Mesendoderm (in vitro differentiated cells): ENCODE data around the gene NCKAP1.

ENCODE experiments used
- DNase-seq: peaks from one replicate; pipeline ENCODE4 v3.0.0; 2013
- H2AK5ac ChIP-seq: 2 replicates; pipeline ENCODE4 v1.6.1; 2013; ENCODE audit warnings: low read length, inconsistent platforms
- H2BK120ac ChIP-seq: 2 replicates; pipeline ENCODE4 v1.6.1; 2013; ENCODE audit warnings: low read depth, mild to moderate bottlenecking, low read length, moderate library complexity, mixed read lengths
- H2BK15ac ChIP-seq: replicated peaks from 2 replicates; pipeline ENCODE4 v1.6.1; 2013; ENCODE audit warnings: low read depth, mild to moderate bottlenecking, moderate library complexity
- H2BK5ac ChIP-seq: 2 replicates; pipeline ENCODE4 v1.6.1; 2013; ENCODE audit warnings: low read length, inconsistent platforms
- H3K18ac ChIP-seq: 2 replicates; pipeline ENCODE4 v1.6.1; 2013; ENCODE audit warnings: mild to moderate bottlenecking, low read length, mixed read lengths
- H3K23ac ChIP-seq: one replicate; pipeline ENCODE4 v1.6.1; 2013; ENCODE audit warnings: low read length
- H3K27ac ChIP-seq: 2 replicates; pipeline ENCODE4 v1.5.1; 2013; ENCODE audit warnings: low read depth, mild to moderate bottlenecking, inconsistent platforms, low read length, moderate library complexity
- H3K27me3 ChIP-seq: 2 replicates; pipeline ENCODE4 v1.6.1; 2013; ENCODE audit warnings: low read length, control low read depth, mild to moderate bottlenecking, inconsistent platforms; ENCODE audit not compliant: insufficient read depth, poor library complexity
- H3K36me3 ChIP-seq: 2 replicates; pipeline ENCODE4 v1.6.1; 2013; ENCODE audit warnings: low read length, inconsistent platforms; ENCODE audit not compliant: control insufficient read depth, insufficient read depth
- H3K4ac ChIP-seq: one replicate; pipeline ENCODE4 v1.6.1; 2013; ENCODE audit warnings: low read depth, mild to moderate bottlenecking, low read length, moderate library complexity
- H3K4me1 ChIP-seq: 2 replicates; pipeline ENCODE4 v1.6.1; 2013; ENCODE audit warnings: low read depth, low read length, inconsistent platforms; ENCODE audit not compliant: control insufficient read depth
- H3K4me2 ChIP-seq: 2 replicates; pipeline ENCODE4 v1.6.1; 2013; ENCODE audit warnings: low read length
- H3K4me3 ChIP-seq: 2 replicates; pipeline ENCODE4 v1.5.1; 2013; ENCODE audit warnings: mild to moderate bottlenecking, low read length
- H3K56ac ChIP-seq: one replicate; pipeline ENCODE4 v1.6.1; 2013; ENCODE audit warnings: low read length
- H3K79me1 ChIP-seq: 2 replicates; pipeline ENCODE4 v1.6.1; 2013; ENCODE audit warnings: low read length, inconsistent platforms
- H3K79me2 ChIP-seq: 2 replicates; pipeline ENCODE4 v1.6.1; 2013; ENCODE audit warnings: mild to moderate bottlenecking, low read length; ENCODE audit not compliant: control insufficient read depth, insufficient read depth
- H3K9ac ChIP-seq: 2 replicates; pipeline ENCODE4 v1.6.1; 2013; ENCODE audit warnings: low read length, inconsistent platforms
- H4K5ac ChIP-seq: one replicate; pipeline ENCODE4 v1.6.1; 2013; ENCODE audit warnings: low read length
- H4K8ac ChIP-seq: one replicate; pipeline ENCODE4 v1.6.1; 2013; ENCODE audit warnings: low read depth, mild to moderate bottlenecking, control low read depth, low read length, moderate library complexity
- WGBS: extraction: QIAGEN DNeasy Blood & Tissue Kit; methylation state at CpG from one replicate; pipeline ENCODE4 v1.1.7; 2013; ENCODE audit warnings: low lambda C conversion rate, missing lambda C conversion rate; ENCODE audit not compliant: insufficient coverage; ENCODE audit errors: extremely low coverage; 5-methylcytosine and 5-hydroxymethylcytosine counted together

NCKAP1 gene

GRCh38 chr2:182898718-182899117 lies 139.5 kb downstream of the NCKAP1 start:
- Histone ChIP-seq H3K18ac (no peak overlapping the region), H4K8ac (no peak overlapping the region), H3K27ac (no peak overlapping the region), H3K4ac (no peak overlapping the region), H3K79me1 (no peaks in the 10 kb centered on the region), H2BK5ac (no peak overlapping the region), H2BK120ac (no peak overlapping the region), H3K27me3 (no peaks in the 10 kb centered on the region), H3K4me3 (no peak overlapping the region), H2AK5ac (no peak overlapping the region), H3K56ac (no peak overlapping the region), H3K4me2 (no peak overlapping the region), H4K5ac (no peak overlapping the region), H3K79me2 (no peaks in the 10 kb centered on the region), H3K9ac (no peak overlapping the region), H2BK15ac (no peak overlapping the region), H3K36me3 (peaks cover 1% of the 10 kb centered on the region), H3K23ac (no peak overlapping the region), H3K4me1 (no peaks in the 10 kb centered on the region)
- no peak for DNase-seq
- WGBS: no CpG with 5 or more reads among the region's 1 CpG

DNA sequence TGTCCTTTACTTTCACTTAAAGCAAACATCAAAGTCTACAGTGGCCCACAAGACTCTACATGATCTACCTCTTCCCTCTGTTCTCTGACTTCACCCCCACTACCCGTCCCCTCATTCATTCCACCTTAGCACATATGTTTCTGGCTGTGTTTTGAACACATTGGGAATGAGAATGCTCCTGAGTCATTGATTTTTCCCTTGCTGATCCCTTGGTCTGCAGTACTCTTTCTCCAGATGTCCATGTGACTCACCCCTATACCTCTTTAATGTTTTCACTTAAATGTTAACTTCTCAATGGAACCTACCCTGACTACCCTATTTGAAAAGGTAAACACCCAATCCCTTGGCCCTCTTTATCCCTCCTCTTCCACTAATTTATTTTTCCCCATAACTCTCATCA lies 141.1 kb downstream of the NCKAP1 start:
- Histone ChIP-seq H3K27ac (no peak overlapping the region), H4K8ac (no peak overlapping the region), H3K79me1 (no peaks in the 10 kb centered on the region), H3K9ac (no peak overlapping the region), H3K56ac (no peak overlapping the region), H3K27me3 (no peaks in the 10 kb centered on the region), H2BK120ac (no peak overlapping the region), H4K5ac (no peak overlapping the region), H2BK5ac (no peak overlapping the region), H3K36me3 (peaks cover 1% of the 10 kb centered on the region), H3K4ac (no peak overlapping the region), H3K18ac (no peak overlapping the region), H3K4me1 (no peaks in the 10 kb centered on the region), H3K79me2 (no peaks in the 10 kb centered on the region), H2BK15ac (no peak overlapping the region), H3K4me2 (no peak overlapping the region), H2AK5ac (no peak overlapping the region), H3K4me3 (no peak overlapping the region), H3K23ac (no peak overlapping the region)
- WGBS: no CpG with 5 or more reads among the region's 1 CpG
- DNase-seq: no peak

GRCh38 chr2:182895798-182896197 lies 142.5 kb downstream of the NCKAP1 start:
- no peak overlapping the region for H3K23ac ChIP-seq
- no peak overlapping the region for H2AK5ac ChIP-seq
- H3K4me3 ChIP-seq: no peak overlapping the region
- H3K56ac ChIP-seq: no peak overlapping the region
- no peak overlapping the region for H3K4ac ChIP-seq
- H4K5ac ChIP-seq: no peak overlapping the region
- no peaks in the 10 kb centered on the region for H3K79me2 ChIP-seq
- H3K27ac ChIP-seq: no peak overlapping the region
- no peaks in the 10 kb centered on the region for H3K79me1 ChIP-seq
- no peak for DNase-seq
- H3K36me3 ChIP-seq: no peaks in the 10 kb centered on the region
- H2BK120ac ChIP-seq: no peak overlapping the region
- H4K8ac ChIP-seq: no peak overlapping the region
- H3K9ac ChIP-seq: no peak overlapping the region
- H3K27me3 ChIP-seq: no peaks in the 10 kb centered on the region
- H2BK15ac ChIP-seq: no peak overlapping the region
- H3K18ac ChIP-seq: no peak overlapping the region
- no peak overlapping the region for H2BK5ac ChIP-seq
- no peaks in the 10 kb centered on the region for H3K4me1 ChIP-seq
- no peak overlapping the region for H3K4me2 ChIP-seq
- no CpG with 5 or more reads among the region's 6 CpGs for WGBS

DNA sequence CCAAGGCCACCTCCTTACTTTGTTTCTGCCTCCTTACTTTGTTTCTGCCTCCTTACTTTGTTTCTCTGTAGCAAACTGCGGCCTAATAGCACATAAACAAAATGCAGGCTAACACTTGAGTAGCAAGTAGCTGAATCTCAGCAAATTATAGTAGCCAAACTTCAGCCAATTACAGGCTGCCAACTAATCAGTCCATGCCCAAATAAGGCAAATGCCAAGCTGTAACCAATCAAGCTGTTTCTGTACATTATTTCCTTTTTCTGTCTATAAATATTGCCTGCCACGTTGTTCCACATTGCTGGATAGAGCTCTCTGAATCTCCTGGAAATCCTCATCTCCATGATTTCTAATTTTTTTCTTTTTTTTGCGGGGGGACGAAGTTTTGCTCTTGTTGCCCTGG lies 143.1 kb downstream of the NCKAP1 start:
- no peak overlapping the region for H3K18ac ChIP-seq
- H3K79me1 ChIP-seq: no peaks in the 10 kb centered on the region
- H3K27ac ChIP-seq: no peak overlapping the region
- H2BK5ac ChIP-seq: no peak overlapping the region
- H2BK120ac ChIP-seq: no peak overlapping the region
- no peak overlapping the region for H4K8ac ChIP-seq
- no peak overlapping the region for H2AK5ac ChIP-seq
- DNase-seq: no peak
- no peaks in the 10 kb centered on the region for H3K4me1 ChIP-seq
- no peak overlapping the region for H3K4ac ChIP-seq
- H4K5ac ChIP-seq: no peak overlapping the region
- H2BK15ac ChIP-seq: no peak overlapping the region
- H3K23ac ChIP-seq: no peak overlapping the region
- no peak overlapping the region for H3K9ac ChIP-seq
- no peak overlapping the region for H3K4me2 ChIP-seq
- H3K79me2 ChIP-seq: no peaks in the 10 kb centered on the region
- no CpG with 5 or more reads among the region's 4 CpGs for WGBS
- no peaks in the 10 kb centered on the region for H3K36me3 ChIP-seq
- no peak overlapping the region for H3K56ac ChIP-seq
- no peaks in the 10 kb centered on the region for H3K27me3 ChIP-seq
- no peak overlapping the region for H3K4me3 ChIP-seq

DNA sequence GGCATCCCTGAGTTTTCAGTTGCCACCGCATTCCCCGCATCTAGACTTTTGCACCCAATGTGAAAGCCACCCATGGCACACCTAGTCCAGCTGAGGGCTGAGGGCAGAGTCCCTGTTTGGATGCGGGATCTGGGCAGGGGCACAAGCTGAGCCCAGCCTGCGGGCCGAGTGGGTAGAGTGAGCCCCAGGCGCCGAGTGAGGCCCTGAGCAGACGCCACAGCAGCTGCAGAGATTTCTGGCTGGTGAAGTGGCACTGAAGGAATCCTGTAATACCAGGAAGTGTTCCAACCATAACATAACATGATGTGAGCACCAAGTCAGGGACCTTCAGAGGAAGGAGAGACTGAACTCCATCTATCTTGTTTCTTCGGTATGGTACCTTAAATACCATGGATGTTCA lies 144.1 kb downstream of the NCKAP1 start:
- H4K5ac ChIP-seq: no peak overlapping the region
- H4K8ac ChIP-seq: no peak overlapping the region
- H3K36me3 ChIP-seq: no peaks in the 10 kb centered on the region
- no peak overlapping the region for H2BK120ac ChIP-seq
- H3K4ac ChIP-seq: no peak overlapping the region
- no peaks in the 10 kb centered on the region for H3K79me1 ChIP-seq
- H3K4me2 ChIP-seq: no peak overlapping the region
- DNase-seq: no peak
- H3K79me2 ChIP-seq: no peaks in the 10 kb centered on the region
- no CpG with 5 or more reads among the region's 9 CpGs for whole genome bisulfite sequencing
- no peak overlapping the region for H2BK5ac ChIP-seq
- no peak overlapping the region for H3K27ac ChIP-seq
- H3K4me1 ChIP-seq: no peaks in the 10 kb centered on the region
- H3K9ac ChIP-seq: no peak overlapping the region
- no peaks in the 10 kb centered on the region for H3K27me3 ChIP-seq
- no peak overlapping the region for H3K4me3 ChIP-seq
- H2BK15ac ChIP-seq: no peak overlapping the region
- H3K23ac ChIP-seq: no peak overlapping the region
- H3K18ac ChIP-seq: no peak overlapping the region
- no peak overlapping the region for H2AK5ac ChIP-seq
- no peak overlapping the region for H3K56ac ChIP-seq

- Histone ChIP-seq H3K27me3 (no peaks in the 10 kb centered on the region), H2AK5ac (no peak overlapping the region), H4K5ac (no peak overlapping the region), H3K9ac (no peak overlapping the region), H2BK5ac (no peak overlapping the region), H4K8ac (no peak overlapping the region), H3K79me2 (no peaks in the 10 kb centered on the region), H3K36me3 (no peaks in the 10 kb centered on the region), H2BK120ac (no peak overlapping the region), H3K79me1 (no peaks in the 10 kb centered on the region), H3K56ac (no peak overlapping the region), H3K4me2 (no peak overlapping the region), H3K18ac (no peak overlapping the region), H3K4ac (no peak overlapping the region), H2BK15ac (no peak overlapping the region), H3K23ac (no peak overlapping the region), H3K4me3 (no peak overlapping the region), H3K27ac (no peak overlapping the region), H3K4me1 (no peaks in the 10 kb centered on the region)
- DNase-seq: no peak
- no CpG with 5 or more reads among the region's 11 CpGs for WGBS
Observed at GRCh38 chr2:182893666-182894065, 144.6 kb downstream of the NCKAP1 start.
